Caco-2 (cell line): ENCODE results near the gene UBL4B. TPM values are rescaled to one million over a fixed set of nuclear protein-coding genes. Genes with fewer than 3 reads are reported as not detected.
"Not testable (repeated sequence)": the region's sequence is repeated elsewhere in the genome, so short reads cannot be mapped to it uniquely, and the experiment has no call there.

ENCODE experiments used
- BruUV-seq: library from RNA; stranded (reverse); fragments of 400-500 nt; replicated peaks from 2 replicates; lab custom pipeline; 2021; lab: Mats Ljungman, UMichigan
- CTCF ChIA-PET: fragments of 300-600 bp; sonication (Branson Sonifier 250); formaldehyde crosslinking; loops from one replicate; lab custom pipeline; 2022; ENCODE audit warnings: antibody characterized with exemption; lab: Charles Lee
- POLR2A ChIA-PET: fragments of 300-600 bp; sonication (Branson Sonifier 250); formaldehyde crosslinking; loops from one replicate; lab custom pipeline; 2022; ENCODE audit warnings: antibody characterized with exemption; lab: Charles Lee
- DNase-seq, 2 experiments: peaks; one replicate each; pipeline versions ENCODE4 v3.0.0 to v3.0.0-alpha.2; 2020 to 2022
- H3K27me3 ChIP-seq: replicated peaks from 2 replicates; pipeline ENCODE4 v1.6.0; 2011; ENCODE audit warnings: low read length; ENCODE audit not compliant: control insufficient read depth, insufficient read depth
- H3K36me3 ChIP-seq: 2 replicates; pipeline ENCODE4 v1.5.1; 2011; ENCODE audit warnings: low read length; ENCODE audit not compliant: control insufficient read depth, insufficient read depth
- H3K4me1 ChIP-seq: fragments of 250-450 bp; sonication (Bioruptor Pico); 2 replicates; pipeline ENCODE4 v1.5.1; 2020; ENCODE audit warnings: mild to moderate bottlenecking
- H3K4me3 ChIP-seq: 2 replicates; pipeline ENCODE4 v1.5.1; 2011; ENCODE audit warnings: low read depth, mild to moderate bottlenecking, control low read depth, low read length
- H3K9me3 ChIP-seq: fragments of 250-450 bp; sonication (Bioruptor Pico); 2 replicates; pipeline ENCODE4 v1.5.1; 2020; ENCODE audit warnings: mild to moderate bottlenecking, moderate library complexity
- H3K27ac Mint-ChIP-seq: one replicate; pipeline ENCODE4 v1.8.0; 2022; ENCODE audit warnings: mixed read lengths; ENCODE audit not compliant: unreplicated experiment
- H3K27me3 Mint-ChIP-seq: one replicate; pipeline ENCODE4 v1.8.0; 2022; ENCODE audit warnings: mixed read lengths; ENCODE audit not compliant: insufficient read depth, unreplicated experiment
- H3K36me3 Mint-ChIP-seq: one replicate; pipeline ENCODE4 v1.8.0; 2022; ENCODE audit warnings: mild to moderate bottlenecking, mixed read lengths; ENCODE audit not compliant: insufficient read depth, unreplicated experiment
- H3K4me1 Mint-ChIP-seq: one replicate; pipeline ENCODE4 v1.8.0; 2022; ENCODE audit warnings: low read depth, mixed read lengths; ENCODE audit not compliant: unreplicated experiment
- H3K4me3 Mint-ChIP-seq: one replicate; pipeline ENCODE4 v1.8.0; 2022; ENCODE audit warnings: mild to moderate bottlenecking, moderate library complexity, mixed read lengths; ENCODE audit not compliant: unreplicated experiment
- H3K9me3 Mint-ChIP-seq: one replicate; pipeline ENCODE4 v1.8.0; 2022; ENCODE audit warnings: mixed read lengths; ENCODE audit not compliant: unreplicated experiment
- intact Hi-C: fragments of 100-400 bp; cut with micrococcal nuclease; formaldehyde crosslinking; loops from one replicate; pipeline ENCODE4 v1.10.0; 2022; ENCODE audit not compliant: unreplicated experiment
- total RNA-seq: library from RNA; stranded (reverse); gene quantifications from 2 replicates; pipeline ENCODE4 v1.2.3, GENCODE V29; 2022
- TF ChIP-seq, protein P1 (sequence below), 2 experiments: fragments of 200-600 bp in 1 of 2; IDR thresholded peaks; 1 replicate in 1 of 2; 2 replicates in 1 of 2; pipeline versions ENCODE4 v1.5.1 to v1.8.0; 2011 to 2022; ENCODE audit warnings: antibody characterized with exemption in 1 of 2, control low read depth in 1 of 2, inconsistent platforms in 1 of 2, low read depth in 1 of 2, low read length in 1 of 2, mild to moderate bottlenecking in 1 of 2, moderate library complexity in 1 of 2; ENCODE audit not compliant: insufficient read depth in 1 of 2, severe bottlenecking in 1 of 2, unreplicated experiment in 1 of 2

The UBL4B gene
- total RNA-seq, 1 experiment from 2014 or later, result not detected

DNA sequence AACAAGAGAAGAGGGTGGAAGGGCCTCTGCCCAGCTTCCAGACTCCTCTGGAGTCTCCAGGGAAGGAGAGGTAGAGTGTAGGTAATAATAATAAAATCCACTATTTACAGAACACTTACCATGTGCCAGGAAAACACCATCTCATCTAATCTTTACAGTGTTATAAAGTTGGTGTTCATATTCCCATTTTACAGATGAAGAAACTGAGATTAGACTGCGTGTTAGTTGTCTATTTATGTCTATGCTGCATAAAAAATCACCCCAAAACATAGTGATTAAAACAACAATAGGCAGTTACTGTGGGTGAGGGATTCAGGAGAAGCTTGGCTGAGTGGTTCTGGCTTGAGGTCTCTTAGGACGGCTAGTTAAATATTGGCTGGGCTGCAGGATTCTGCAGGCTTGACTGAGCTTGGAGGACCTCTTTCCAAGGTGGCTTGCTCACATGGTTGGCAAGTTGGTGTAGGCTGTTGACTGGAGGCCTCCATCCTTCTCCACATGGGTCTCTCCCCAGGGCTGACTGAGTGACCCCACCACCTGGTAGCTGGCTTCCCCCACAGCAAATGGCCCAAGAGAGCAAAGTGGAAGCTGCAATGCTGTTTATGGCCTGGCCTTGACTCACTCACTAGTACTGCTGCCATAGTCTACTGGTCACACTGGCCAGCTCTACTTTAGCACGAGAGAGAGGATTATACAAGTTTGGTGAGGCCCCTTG lies 35.3 kb upstream of the UBL4B start:
- TF ChIP-seq, protein P1, sequence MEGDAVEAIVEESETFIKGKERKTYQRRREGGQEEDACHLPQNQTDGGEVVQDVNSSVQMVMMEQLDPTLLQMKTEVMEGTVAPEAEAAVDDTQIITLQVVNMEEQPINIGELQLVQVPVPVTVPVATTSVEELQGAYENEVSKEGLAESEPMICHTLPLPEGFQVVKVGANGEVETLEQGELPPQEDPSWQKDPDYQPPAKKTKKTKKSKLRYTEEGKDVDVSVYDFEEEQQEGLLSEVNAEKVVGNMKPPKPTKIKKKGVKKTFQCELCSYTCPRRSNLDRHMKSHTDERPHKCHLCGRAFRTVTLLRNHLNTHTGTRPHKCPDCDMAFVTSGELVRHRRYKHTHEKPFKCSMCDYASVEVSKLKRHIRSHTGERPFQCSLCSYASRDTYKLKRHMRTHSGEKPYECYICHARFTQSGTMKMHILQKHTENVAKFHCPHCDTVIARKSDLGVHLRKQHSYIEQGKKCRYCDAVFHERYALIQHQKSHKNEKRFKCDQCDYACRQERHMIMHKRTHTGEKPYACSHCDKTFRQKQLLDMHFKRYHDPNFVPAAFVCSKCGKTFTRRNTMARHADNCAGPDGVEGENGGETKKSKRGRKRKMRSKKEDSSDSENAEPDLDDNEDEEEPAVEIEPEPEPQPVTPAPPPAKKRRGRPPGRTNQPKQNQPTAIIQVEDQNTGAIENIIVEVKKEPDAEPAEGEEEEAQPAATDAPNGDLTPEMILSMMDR (IDR thresholded peaks at IDR 0.05; ENCODE audit: insufficient read depth in 1 of 2, low read depth in 1 of 2, low read length in 1 of 2, severe bottlenecking in 1 of 2, unreplicated experiment in 1 of 2), result no peak
- POLR2A ChIA-PET, result no interaction called here
- no peaks in the 10 kb centered on the region for H3K9me3 Mint-ChIP-seq
- H3K27ac Mint-ChIP-seq, result no peak overlapping the region
- CTCF ChIA-PET, result no interaction called here
- Histone ChIP-seq H3K27me3 (no peaks in the 10 kb centered on the region), H3K36me3 (no peaks in the 10 kb centered on the region), H3K9me3 (no peaks in the 10 kb centered on the region), H3K4me1 (no peaks in the 10 kb centered on the region), H3K4me3 (no peak overlapping the region)
- H3K4me3 Mint-ChIP-seq, result no peak overlapping the region
- no peaks in the 10 kb centered on the region for H3K27me3 Mint-ChIP-seq
- H3K36me3 Mint-ChIP-seq, result no peaks in the 10 kb centered on the region
- BruUV-seq, result no TSS peak
- H3K4me1 Mint-ChIP-seq, result no peaks in the 10 kb centered on the region
- no peak for DNase-seq
- intact Hi-C loops, result no loop called here

DNA sequence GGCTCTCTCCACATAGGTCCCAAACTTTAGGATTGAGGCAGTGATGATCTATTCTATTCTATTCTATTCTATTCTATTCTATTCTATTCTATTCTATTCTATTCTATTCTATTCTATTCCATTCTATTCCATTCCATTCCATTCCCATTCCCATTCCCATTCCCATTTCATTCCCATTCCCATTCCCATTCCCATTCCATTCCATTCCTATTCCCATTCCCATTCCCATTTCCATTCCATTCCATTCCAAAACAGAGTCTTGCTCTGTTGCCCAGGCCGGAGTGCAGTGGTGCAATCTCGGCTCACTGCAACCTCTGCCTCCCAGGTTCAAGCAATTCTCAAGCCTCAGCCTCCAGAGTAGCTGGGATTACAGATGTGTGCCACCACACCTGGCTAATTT lies 32.2 kb upstream of the UBL4B start:
- POLR2A ChIA-PET, BruUV-seq, H3K4me3 Mint-ChIP-seq, H3K36me3 Mint-ChIP-seq, H3K4me3 ChIP-seq, H3K36me3 ChIP-seq, H3K27me3 Mint-ChIP-seq, CTCF ChIA-PET, H3K27me3 ChIP-seq, DNase-seq, H3K4me1 ChIP-seq, H3K9me3 ChIP-seq, intact Hi-C loops, H3K9me3 Mint-ChIP-seq, H3K27ac Mint-ChIP-seq, H3K4me1 Mint-ChIP-seq: not testable (repeated sequence)

DNA sequence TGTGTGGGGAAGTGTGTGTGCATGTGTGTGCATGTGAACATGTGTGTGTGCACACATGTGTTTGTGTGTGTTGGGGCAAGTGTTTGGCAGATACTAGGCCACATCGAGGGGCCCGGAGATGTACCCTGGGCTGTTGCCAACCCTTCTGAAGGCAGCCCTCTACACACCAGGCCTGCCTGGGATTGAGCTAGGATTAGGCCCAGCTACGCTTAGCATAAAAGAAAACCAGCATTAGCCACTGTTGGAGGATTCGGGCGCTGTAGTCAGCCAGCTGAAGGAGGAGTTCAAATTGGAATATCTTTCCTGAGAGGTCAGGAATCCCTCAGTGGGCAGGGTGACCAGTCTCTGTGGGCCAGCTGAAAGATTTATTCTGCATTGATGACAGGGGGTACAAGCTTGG lies 31.2 kb upstream of the UBL4B start:
- CTCF ChIA-PET, result interaction anchor here (0.6 kb wide), 1 partner anchor 46 kb away, joined by 3 read pairs; no protein-coding TSS in a partner anchor
- POLR2A ChIA-PET, result no interaction called here
- no TSS peak for BruUV-seq
- H3K27me3 Mint-ChIP-seq, result peaks cover 3% of the 10 kb centered on the region
- H3K4me3 Mint-ChIP-seq, result no peak overlapping the region
- H3K4me3 ChIP-seq, result no peak overlapping the region
- no peaks in the 10 kb centered on the region for H3K9me3 ChIP-seq
- H3K4me1 Mint-ChIP-seq, result no peaks in the 10 kb centered on the region
- no peaks in the 10 kb centered on the region for H3K4me1 ChIP-seq
- H3K9me3 Mint-ChIP-seq, result no peaks in the 10 kb centered on the region
- intact Hi-C loops, result no loop called here
- no peak for DNase-seq
- TF ChIP-seq, protein P1 (IDR thresholded peaks at IDR 0.05; ENCODE audit: insufficient read depth in 1 of 2, low read depth in 1 of 2, low read length in 1 of 2, severe bottlenecking in 1 of 2, unreplicated experiment in 1 of 2), result no peak
- H3K36me3 ChIP-seq, result no peaks in the 10 kb centered on the region
- H3K27ac Mint-ChIP-seq, result no peak overlapping the region
- H3K27me3 ChIP-seq, result no peaks in the 10 kb centered on the region
- no peaks in the 10 kb centered on the region for H3K36me3 Mint-ChIP-seq
